OCI-LY1 (cell line): Measurements from ENCODE around the gene LRP8.

Experiments
- H2AFZ ChIP-seq: fragments of 200-600 bp; sonication (generic), shearing (Covaris generic); 2 replicates; pipeline ENCODE4 v1.6.0; 2014; ENCODE audit warnings: antibody characterized with exemption, mild to moderate bottlenecking, low read length
- H3F3A ChIP-seq: fragments of 200-600 bp; sonication (generic), shearing (Covaris generic); 2 replicates; pipeline ENCODE4 v1.6.0; 2014; ENCODE audit warnings: mild to moderate bottlenecking, antibody characterized with exemption, low read length, moderate library complexity; ENCODE audit not compliant: insufficient read depth
- H3K27ac ChIP-seq: fragments of 200-600 bp; sonication (generic); 2 replicates; pipeline ENCODE4 v1.5.1; 2014; ENCODE audit warnings: low read length, mixed run types, mild to moderate bottlenecking, low read depth; ENCODE audit not compliant: poor library complexity, severe bottlenecking
- H3K27me3 ChIP-seq: fragments of 200-600 bp; sonication (generic); 2 replicates; pipeline ENCODE4 v1.6.0; 2014; ENCODE audit warnings: antibody characterized with exemption, mild to moderate bottlenecking, low read length, moderate library complexity; ENCODE audit not compliant: insufficient read depth
- H3K36me3 ChIP-seq: fragments of 200-600 bp; sonication (generic); 2 replicates; pipeline ENCODE4 v1.6.1; 2014; ENCODE audit warnings: mild to moderate bottlenecking, antibody characterized with exemption, low read length, moderate library complexity, mixed read lengths; ENCODE audit not compliant: insufficient read depth
- H3K4me1 ChIP-seq: fragments of 200-600 bp; sonication (generic); 2 replicates; pipeline ENCODE4 v1.5.1; 2014; ENCODE audit warnings: mild to moderate bottlenecking, low read length, moderate library complexity; ENCODE audit not compliant: insufficient read depth, severe bottlenecking
- H3K4me2 ChIP-seq: fragments of 200-600 bp; sonication (generic), shearing (Covaris generic); 2 replicates; pipeline ENCODE4 v1.6.1; 2014; ENCODE audit warnings: low read length
- H3K4me3 ChIP-seq: fragments of 200-600 bp; sonication (generic); 2 replicates; pipeline ENCODE4 v1.5.1; 2014; ENCODE audit warnings: low read length, low read depth, mild to moderate bottlenecking, mixed read lengths; ENCODE audit not compliant: poor library complexity, severe bottlenecking
- H3K79me2 ChIP-seq: fragments of 200-600 bp; shearing (Covaris generic); 2 replicates; pipeline ENCODE4 v1.6.1; 2016; ENCODE audit warnings: mixed run types, low read length, mixed read lengths; ENCODE audit not compliant: insufficient read depth
- H3K9ac ChIP-seq: fragments of 200-600 bp; sonication (generic), shearing (Covaris generic); 2 replicates; pipeline ENCODE4 v1.6.1; 2014; ENCODE audit warnings: mild to moderate bottlenecking, low read length, mixed read lengths
- H3K9me2 ChIP-seq: fragments of 200-600 bp; sonication (generic), shearing (Covaris generic); 2 replicates; pipeline ENCODE4 v1.6.1; 2014; ENCODE audit warnings: low read depth, mild to moderate bottlenecking, low read length, mixed read lengths
- H3K9me3 ChIP-seq: fragments of 200-600 bp; shearing (Covaris generic); 2 replicates; pipeline ENCODE4 v1.6.1; 2014; ENCODE audit warnings: low read length, mixed read lengths
- H4K20me1 ChIP-seq: fragments of 200-600 bp; sonication (generic), shearing (Covaris generic); 2 replicates; pipeline ENCODE4 v1.6.0; 2016; ENCODE audit warnings: mild to moderate bottlenecking, low read length; ENCODE audit not compliant: insufficient read depth
- CTCF ChIP-seq: fragments of 200-600 bp; sonication (generic), shearing (Covaris generic); IDR thresholded peaks from 2 replicates; pipeline ENCODE4 v1.5.1; 2017; ENCODE audit warnings: mild to moderate bottlenecking, antibody characterized with exemption, low read length, moderate library complexity, mixed read lengths
- EZH2 ChIP-seq: fragments of 200-600 bp; sonication (generic), shearing (Covaris generic); IDR thresholded peaks from 2 replicates; pipeline ENCODE4 v1.8.0; 2017; ENCODE audit warnings: borderline replicate concordance, mixed run types, mild to moderate bottlenecking, antibody characterized with exemption, low read length, moderate library complexity, mixed read lengths

LRP8 gene

GRCh38 chr1:53309802-53310201 lies 18.1 kb downstream of the LRP8 start:
- no peaks in the 10 kb centered on the region for H3K9me2 ChIP-seq
- no peaks in the 10 kb centered on the region for H3K27me3 ChIP-seq
- no peaks in the 10 kb centered on the region for H3F3A ChIP-seq
- TF ChIP-seq EZH2 (no peak), CTCF (no peak)
- H3K4me3 ChIP-seq: no peak overlapping the region
- H2AFZ ChIP-seq: no peak overlapping the region
- no peak overlapping the region for H3K9ac ChIP-seq
- no peaks in the 10 kb centered on the region for H4K20me1 ChIP-seq
- H3K9me3 ChIP-seq: no peaks in the 10 kb centered on the region
- H3K36me3 ChIP-seq: peaks cover 62% of the 10 kb centered on the region
- H3K4me2 ChIP-seq: no peak overlapping the region
- peaks cover 8% of the 10 kb centered on the region; the same call in 1 of the 2 replicates for H3K79me2 ChIP-seq
- H3K27ac ChIP-seq: no peak overlapping the region
- no peaks in the 10 kb centered on the region for H3K4me1 ChIP-seq

DNA sequence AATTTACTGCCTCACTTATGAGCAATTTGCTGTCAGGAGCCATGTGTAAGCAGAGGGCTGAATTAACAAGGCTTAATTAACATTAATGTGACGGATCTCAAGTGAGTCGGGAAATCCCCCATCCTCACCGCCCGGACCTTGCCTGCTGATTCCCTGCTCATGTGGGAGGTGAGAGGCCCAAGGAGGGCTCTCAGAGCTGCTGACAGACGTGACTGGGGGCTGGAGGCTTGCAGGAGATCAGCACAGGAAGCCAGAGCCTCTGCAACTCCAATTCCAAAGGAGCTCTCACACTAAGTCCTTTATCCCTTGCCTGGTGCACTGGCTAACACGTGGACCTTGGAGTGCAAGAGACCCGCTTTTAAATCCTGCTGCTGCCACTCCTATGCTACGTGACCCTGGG lies 19.4 kb downstream of the LRP8 start:
- no peaks in the 10 kb centered on the region for H3K4me1 ChIP-seq
- H3K79me2 ChIP-seq: peaks cover 8% of the 10 kb centered on the region; the same call in 1 of the 2 replicates
- no peaks in the 10 kb centered on the region for H3F3A ChIP-seq
- TF ChIP-seq CTCF: no peak
- no peak for TF ChIP-seq EZH2
- no peaks in the 10 kb centered on the region for H3K9me2 ChIP-seq
- no peak overlapping the region for H3K9ac ChIP-seq
- H3K9me3 ChIP-seq: no peaks in the 10 kb centered on the region
- H3K27me3 ChIP-seq: no peaks in the 10 kb centered on the region
- no peak overlapping the region for H2AFZ ChIP-seq
- H4K20me1 ChIP-seq: no peaks in the 10 kb centered on the region
- peaks cover 52% of the 10 kb centered on the region for H3K36me3 ChIP-seq
- H3K27ac ChIP-seq: no peak overlapping the region
- H3K4me3 ChIP-seq: no peak overlapping the region
- no peak overlapping the region for H3K4me2 ChIP-seq

DNA sequence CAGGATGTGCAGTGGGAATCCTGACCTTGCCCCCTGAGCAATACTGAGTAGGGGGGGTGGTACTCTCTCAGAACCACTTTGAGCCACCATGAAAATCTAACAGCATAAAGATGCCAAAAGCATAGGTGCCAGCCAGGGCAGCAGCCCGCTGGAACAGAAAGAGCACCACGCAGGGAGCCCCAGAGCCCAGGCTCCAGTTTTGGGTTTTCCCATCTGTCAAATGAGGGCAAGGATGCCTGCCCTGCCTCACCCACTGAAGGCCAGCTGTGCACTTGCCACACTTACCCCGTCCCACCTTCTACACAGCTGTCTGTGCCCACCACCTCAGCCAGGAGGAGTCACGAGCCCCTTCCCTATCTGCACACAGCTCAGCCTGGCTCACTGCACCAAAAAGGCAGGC lies 20.8 kb downstream of the LRP8 start:
- H3K79me2 ChIP-seq: peaks cover 8% of the 10 kb centered on the region; the same call in 1 of the 2 replicates
- no peak overlapping the region for H3K27ac ChIP-seq

More for the DNA sequence above, 20.8 kb downstream of the LRP8 start:
- H3K4me2 ChIP-seq: no peak overlapping the region
- no peaks in the 10 kb centered on the region for H3K27me3 ChIP-seq
- H4K20me1 ChIP-seq: no peaks in the 10 kb centered on the region
- no peak overlapping the region for H2AFZ ChIP-seq
- no peak for TF ChIP-seq EZH2
- no peak for TF ChIP-seq CTCF
- no peaks in the 10 kb centered on the region for H3K9me3 ChIP-seq
- no peaks in the 10 kb centered on the region for H3K9me2 ChIP-seq
- H3K4me3 ChIP-seq: no peak overlapping the region
- no peaks in the 10 kb centered on the region for H3F3A ChIP-seq
- no peak overlapping the region for H3K9ac ChIP-seq
- H3K36me3 ChIP-seq: peaks cover 41% of the 10 kb centered on the region
- no peaks in the 10 kb centered on the region for H3K4me1 ChIP-seq
